Fibroblast of upper back skin (primary cell): ENCODE data around the gene RGS6.

Experiments
- DNase-seq: peaks from one replicate; pipeline ENCODE4 v3.0.0-alpha.2; 2013

The RGS6 gene

DNA sequence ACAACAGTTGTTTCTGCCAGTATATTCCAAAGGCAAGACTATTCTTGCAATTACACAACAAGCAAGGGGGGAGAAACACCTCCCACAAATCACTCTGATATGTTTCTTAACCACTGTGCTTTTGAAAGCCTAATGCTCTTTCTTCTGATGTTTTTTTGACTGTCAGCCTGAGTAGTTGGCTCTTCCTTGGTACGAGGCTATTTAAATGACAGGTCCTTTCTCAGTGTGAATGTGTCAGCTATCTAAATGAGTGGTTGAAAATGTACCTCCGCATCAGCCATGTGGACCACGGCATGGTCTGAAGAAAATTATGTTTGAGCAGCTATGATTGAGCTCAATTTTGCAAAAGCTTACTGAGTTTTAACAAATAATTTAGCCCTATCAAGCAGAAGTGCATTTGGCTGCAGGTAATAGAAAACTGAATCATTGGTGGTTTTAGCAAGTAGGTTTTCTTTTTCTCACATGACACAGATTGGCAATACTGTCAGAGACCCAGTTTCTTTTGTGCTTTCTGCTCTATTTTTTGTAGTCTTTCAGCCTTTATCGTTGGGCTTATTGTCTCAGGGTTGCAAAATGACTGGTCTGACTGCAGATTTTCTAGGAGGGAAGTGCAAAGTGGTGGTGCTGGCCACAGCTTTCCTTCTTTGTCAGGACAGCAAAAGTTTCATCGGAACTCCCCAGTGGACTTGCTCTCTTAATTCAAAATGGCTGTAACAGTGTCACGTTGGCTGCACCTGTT lies 162.8 kb downstream of the RGS6 start:
- DNase-seq, result no peak

GRCh38 chr14:72097173-72097783 lies 165.0 kb downstream of the RGS6 start:
- no peak for DNase-seq

GRCh38 chr14:72098210-72098609 lies 166.0 kb downstream of the RGS6 start:
- no peak for DNase-seq

DNA sequence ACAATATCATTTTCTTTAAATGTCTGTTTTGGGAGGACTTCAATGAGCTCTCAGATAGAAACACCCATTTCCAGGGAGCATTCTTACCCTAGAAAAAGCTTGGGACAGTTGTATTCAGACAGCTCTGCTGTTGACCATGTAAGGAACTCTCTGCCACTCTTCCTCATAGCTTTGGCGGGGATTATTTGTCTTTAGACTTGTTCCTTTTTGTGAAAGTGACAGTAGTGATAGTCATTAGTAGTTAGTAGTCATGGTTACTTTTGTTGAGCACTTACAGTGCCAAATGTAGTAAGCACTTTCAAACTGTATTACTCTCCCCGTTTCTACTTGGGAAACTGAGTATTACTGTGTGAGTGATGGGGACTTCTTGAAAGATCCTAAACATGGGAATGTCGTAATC lies 167.3 kb downstream of the RGS6 start:
- DNase-seq, result no peak

DNA sequence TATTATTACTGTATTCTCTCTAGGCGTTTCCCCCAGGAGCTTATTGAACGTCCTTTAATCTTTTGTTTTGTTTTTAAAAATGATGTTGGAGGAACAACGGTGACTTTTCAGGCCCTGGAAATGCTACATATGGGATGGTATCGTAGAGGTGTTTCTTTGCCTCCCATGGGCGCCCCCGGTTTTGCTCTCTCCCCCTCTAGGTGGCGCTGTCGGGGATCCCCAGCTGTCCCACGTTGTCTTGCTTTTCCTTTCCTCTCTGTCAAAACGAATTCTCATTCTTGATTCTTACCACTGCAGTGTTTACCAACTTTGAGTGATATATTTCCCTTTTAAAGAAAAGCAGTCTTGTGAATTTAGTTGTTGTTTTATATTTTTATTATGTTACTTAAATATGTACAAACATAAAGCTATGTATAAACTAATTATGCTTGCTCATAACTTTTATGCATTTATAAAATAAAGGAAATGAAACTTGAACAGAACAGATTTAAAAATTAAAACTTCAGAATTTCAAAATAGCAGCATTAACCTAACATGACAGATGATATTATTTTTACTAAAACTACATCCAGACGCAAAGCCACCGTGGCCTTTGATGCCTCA lies 171.9 kb downstream of the RGS6 start:
- no peak for DNase-seq

- no peak for DNase-seq
Measured at GRCh38 chr14:72111911-72112310, 179.7 kb downstream of the RGS6 start.

- no peak for DNase-seq
Measured at GRCh38 chr14:72118841-72119240, 186.6 kb downstream of the RGS6 start.

DNA sequence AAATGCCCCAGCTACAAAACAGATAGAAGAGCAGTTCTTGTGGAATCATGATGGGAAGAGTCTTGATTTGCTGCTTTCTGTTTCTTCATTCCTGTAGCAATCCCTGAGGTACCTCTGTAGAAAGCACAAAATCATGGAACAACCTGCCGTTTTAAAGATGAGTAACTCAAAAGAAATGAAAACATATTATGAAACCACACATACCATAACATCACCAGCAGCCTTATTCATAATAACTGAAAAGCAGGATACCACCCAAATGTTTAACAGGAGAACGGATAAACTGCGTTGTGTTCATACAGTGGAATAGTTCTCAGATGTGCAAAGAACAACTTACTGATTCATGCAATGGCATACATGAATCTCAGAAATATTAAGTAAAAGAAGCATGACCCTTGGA lies 188.1 kb downstream of the RGS6 start:
- DNase-seq, result no peak

GRCh38 chr14:72123755-72124154 lies 191.5 kb downstream of the RGS6 start:
- DNase-seq, result no peak

DNA sequence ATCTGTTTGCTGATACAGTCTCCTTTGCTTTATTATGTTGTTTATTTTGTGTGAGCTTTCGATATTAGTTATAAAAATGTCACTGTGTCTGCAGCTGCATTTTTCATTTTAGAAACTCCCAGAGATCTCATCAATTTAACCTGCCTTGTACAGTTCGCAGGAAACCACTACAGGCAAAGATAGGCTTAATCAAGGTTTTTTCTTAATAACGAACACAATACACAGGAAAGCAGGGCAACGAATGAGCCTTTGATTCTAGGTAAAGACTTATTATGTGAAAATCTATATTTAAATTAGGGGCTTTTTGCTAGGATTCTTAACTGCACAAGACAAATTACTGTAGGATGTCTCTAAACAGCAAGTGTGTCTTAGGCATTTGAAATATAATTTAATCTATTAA lies 191.9 kb downstream of the RGS6 start:
- no peak for DNase-seq

DNA sequence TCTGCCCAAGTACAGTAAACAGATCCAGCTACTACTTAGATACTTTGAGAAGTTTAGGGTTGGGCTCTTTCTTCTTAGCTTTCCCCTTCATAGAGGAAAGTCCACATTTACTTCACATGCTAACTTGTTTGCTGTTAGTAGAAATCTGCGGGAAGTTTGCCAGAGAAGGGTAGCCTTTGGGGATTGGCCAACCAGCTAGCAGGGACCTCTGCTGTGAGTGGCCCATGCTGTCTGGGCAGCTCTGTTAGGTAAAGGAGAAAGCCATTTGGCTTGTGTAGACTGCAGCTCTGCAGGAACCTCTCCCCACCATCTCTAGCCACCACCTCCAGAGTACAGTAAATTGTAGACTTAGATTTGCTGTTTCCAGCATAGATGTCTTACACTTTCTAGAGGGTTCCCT lies 193.9 kb downstream of the RGS6 start:
- DNase-seq, result no peak

GRCh38 chr14:72126561-72126960 lies 194.3 kb downstream of the RGS6 start:
- DNase-seq, result no peak

DNA sequence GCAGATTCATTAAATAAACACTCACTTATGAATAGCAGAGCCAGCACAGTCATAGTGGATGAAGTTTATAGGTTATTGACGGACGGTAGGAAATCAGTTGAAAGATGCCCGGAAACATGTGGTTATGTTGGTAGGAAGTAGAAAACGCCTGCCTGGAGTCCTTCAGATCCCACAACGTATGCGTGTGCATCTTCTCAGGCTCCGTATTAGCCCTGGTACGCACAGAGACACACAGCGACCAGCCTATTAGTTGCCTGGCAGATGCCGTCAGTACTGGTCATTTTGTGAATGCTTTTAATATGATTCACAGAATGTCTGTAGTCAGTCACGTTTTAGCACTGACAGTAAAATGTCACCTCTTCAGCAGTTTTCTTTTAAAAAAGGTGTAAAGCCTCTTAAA lies 196.4 kb downstream of the RGS6 start:
- DNase-seq, result no peak

- no peak for DNase-seq
Measured at GRCh38 chr14:72129291-72129690, 197.1 kb downstream of the RGS6 start.

GRCh38 chr14:72141084-72141483 lies 208.9 kb downstream of the RGS6 start:
- no peak for DNase-seq

- no peak for DNase-seq
Measured at GRCh38 chr14:72142328-72142727, 210.1 kb downstream of the RGS6 start.

- DNase-seq, result no peak
Measured at GRCh38 chr14:72146241-72146640, 214.0 kb downstream of the RGS6 start.

DNA sequence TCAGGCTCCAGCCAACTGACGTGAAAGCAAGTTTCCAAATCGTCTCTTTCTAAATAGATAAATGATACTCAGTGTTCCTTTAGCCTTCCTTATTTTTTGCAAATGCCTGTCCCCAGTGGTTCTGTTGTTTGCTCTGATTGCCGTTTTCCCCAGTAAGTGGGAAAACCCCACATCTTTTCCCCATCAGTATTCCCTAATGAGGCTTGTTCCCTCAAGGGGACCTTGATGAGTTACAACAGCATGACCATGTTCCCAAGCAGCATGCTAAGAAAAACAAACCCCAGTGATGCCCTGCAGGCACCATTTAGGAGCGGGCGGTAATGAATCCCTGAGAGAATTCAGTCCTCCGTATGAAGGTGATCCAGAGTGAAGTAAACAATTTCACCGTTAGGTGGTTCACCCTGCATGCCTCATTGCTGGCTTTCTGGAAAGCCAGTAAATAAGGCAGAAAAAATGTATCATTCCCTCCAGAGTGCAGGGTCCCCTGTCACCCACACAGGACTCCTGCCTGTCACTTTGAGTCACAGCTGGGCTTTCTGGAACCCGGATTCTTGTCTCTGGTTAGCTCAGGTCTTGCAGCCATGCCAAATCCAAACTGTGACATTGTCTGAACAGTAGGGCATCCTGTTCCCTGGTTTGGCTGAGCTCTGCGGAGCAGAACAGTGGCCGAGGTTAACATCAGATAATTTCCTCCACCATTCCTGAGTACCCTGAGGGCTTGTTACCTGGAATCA lies 222.6 kb downstream of the RGS6 start:
- no peak for DNase-seq

DNA sequence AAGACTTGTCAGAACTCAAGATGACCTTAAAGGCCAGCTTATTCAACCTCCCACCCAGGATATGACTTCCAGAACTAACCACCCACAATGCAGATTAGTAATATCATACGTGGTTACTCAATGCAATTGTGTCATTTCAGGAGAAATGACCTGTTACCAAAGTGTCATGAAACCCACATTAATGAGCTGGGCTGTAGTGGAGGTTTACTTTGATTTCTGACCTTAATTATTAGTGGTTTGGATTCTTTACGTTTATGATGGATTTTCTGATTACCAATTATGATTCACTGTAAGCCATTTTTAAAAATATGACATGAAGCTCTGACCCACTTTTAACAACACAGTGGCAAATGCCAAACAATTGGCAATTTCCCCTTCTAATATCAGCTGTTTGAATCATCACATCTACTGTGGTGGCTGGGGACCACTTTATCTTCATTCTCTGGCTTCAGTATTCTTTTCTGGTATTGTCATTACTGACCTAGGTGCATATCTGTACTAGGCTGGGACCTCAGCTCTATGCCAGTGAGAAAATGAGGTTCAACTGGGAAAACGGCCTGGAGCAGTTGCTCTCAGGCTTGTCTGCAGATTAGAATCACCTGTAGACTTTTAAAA lies 223.3 kb downstream of the RGS6 start:
- DNase-seq, result no peak

DNA sequence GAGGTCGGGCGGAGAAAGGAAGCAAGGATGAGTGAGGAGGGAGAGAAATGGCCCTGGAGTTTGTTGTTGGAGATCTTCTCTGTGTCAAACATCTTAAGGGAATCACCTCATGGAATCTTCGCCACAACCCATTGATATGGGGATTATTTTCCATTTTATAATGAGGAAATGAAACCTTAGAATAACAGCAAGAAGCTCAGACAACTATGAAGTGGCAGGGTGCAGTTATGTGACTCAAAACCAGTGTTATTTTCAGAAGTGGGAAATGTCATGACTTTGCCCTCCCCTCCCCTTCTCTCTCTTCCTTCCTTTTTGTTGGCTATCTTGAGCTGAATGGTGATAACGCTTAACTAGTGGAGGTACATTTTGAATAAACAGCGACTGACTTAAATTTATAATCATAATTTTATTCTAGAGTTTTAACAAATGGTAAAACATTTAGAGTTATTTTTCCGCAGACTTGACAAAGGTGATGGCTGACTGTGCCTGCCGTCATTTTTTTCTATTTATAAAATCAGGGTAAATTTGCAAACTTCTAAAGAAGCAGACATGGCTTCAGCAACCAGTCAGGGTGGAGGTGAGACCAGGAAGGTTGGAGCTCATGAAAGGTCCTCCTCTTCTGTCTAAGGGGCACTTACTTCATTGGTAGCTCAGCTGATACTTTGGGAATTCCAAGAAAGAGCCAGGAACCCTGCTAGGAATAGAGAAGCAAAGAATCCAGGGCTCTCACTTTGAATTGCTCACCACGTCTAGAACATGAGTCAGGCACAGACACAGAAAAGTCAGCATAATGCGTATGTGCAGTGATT lies 232.4 kb downstream of the RGS6 start:
- DNase-seq, result no peak

DNA sequence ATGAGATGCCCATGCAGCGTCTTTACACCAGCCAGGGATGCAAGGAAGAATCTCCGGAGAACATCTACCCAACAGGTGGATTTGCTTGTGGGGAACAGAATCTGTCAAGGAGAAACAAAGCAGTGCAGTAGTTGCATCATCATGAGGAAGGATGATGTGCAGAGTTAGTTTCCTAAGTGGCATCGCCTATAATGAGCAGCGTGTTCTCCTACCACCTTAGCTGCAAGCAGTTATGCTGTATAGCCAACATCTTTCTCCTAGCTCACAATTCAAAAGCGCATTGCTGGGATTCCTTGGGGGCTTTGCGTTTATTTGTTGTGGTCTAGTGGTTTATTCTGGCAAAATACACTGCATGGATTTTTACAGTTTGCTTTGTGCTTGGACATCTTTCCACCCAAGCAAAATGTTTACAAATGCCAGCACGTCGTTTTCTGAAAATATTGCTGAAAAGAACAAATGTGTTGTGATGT lies 233.0 kb downstream of the RGS6 start:
- no peak for DNase-seq

DNA sequence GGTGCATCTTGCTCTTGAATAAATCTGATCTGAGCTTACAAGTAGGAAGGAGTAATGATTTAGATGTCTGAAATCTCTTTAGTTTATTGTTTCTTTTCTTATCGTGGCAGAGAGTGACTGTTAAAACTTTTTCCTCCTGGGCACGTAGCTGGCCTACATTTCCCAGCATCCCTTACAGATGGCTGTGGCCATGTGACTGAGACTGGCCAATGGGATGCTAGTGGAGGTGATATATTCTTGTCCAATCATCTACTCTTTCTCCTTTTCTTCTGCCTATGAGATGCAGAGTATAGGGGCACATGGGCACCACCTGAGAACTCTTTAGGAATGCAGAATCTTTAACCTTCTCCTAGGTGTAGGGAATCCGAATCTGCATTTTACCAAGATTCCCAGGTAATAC lies 237.3 kb downstream of the RGS6 start:
- no peak for DNase-seq
